SJSA1 (cell line): ENCODE measurements around the gene ZNF610. TPM values are rescaled to one million over a fixed set of nuclear protein-coding genes. Genes with fewer than 3 reads are reported as not detected.

Source experiments
- DNase-seq, 2 experiments: peaks; one replicate each; pipeline ENCODE4 v3.0.0-alpha.2; 2015 to 2020; ENCODE audit warnings: low spot score in 2 of 2, low read depth in 1 of 2
- H3K27ac ChIP-seq: fragments of 250-450 bp; sonication (Bioruptor Pico); 2 replicates; pipeline ENCODE4 v1.5.1; 2020; ENCODE audit warnings: mild to moderate bottlenecking, moderate library complexity
- H3K27me3 ChIP-seq: fragments of 250-450 bp; sonication (Bioruptor Pico); replicated peaks from 2 replicates; pipeline ENCODE4 v1.5.1; 2020; ENCODE audit warnings: mild to moderate bottlenecking, moderate library complexity
- H3K36me3 ChIP-seq: fragments of 250-450 bp; sonication (Bioruptor Pico); 2 replicates; pipeline ENCODE4 v1.5.1; 2020; ENCODE audit warnings: mild to moderate bottlenecking
- H3K4me1 ChIP-seq: fragments of 250-450 bp; sonication (Bioruptor Pico); replicated peaks from 2 replicates; pipeline ENCODE4 v1.6.1; 2021; ENCODE audit warnings: mild to moderate bottlenecking
- H3K4me3 ChIP-seq: fragments of 250-450 bp; sonication (Bioruptor Pico); 2 replicates; pipeline ENCODE4 v1.5.1; 2020; ENCODE audit warnings: mild to moderate bottlenecking
- H3K9me3 ChIP-seq: fragments of 250-450 bp; sonication (Bioruptor Pico); replicated peaks from 2 replicates; pipeline ENCODE4 v1.5.1; 2020; ENCODE audit warnings: mild to moderate bottlenecking
- total RNA-seq: library from RNA; depleted of rRNA; stranded (reverse); fragments of >200 nt; shearing (Covaris generic); gene quantifications from 2 replicates; pipeline ENCODE4 v1.2.3, GENCODE V29; 2014

Gene ZNF610
- total RNA-seq, 1 experiment from 2014 or later = 2.5 TPM

- Histone ChIP-seq H3K27me3 (no peaks in the 10 kb centered on the region), H3K4me3 (no peak overlapping the region), H3K27ac (no peak overlapping the region), H3K9me3 (no peaks in the 10 kb centered on the region), H3K36me3 (no peaks in the 10 kb centered on the region), H3K4me1 (no peaks in the 10 kb centered on the region)
- no peak for DNase-seq
Measured at GRCh38 chr19:52343548-52343947, 7.5 kb downstream of the ZNF610 start.

GRCh38 chr19:52345162-52345561, 9.1 kb downstream of the ZNF610 start:
- H3K4me3 ChIP-seq = no peak overlapping the region
- H3K9me3 ChIP-seq = no peaks in the 10 kb centered on the region; the same call in 1 of the 2 replicates
- no peak for DNase-seq
- H3K27ac ChIP-seq = no peak overlapping the region
- no peaks in the 10 kb centered on the region for H3K4me1 ChIP-seq
- no peaks in the 10 kb centered on the region for H3K27me3 ChIP-seq
- H3K36me3 ChIP-seq = no peaks in the 10 kb centered on the region

GRCh38 chr19:52351512-52351911, 15.5 kb downstream of the ZNF610 start:
- Histone ChIP-seq H3K36me3 (no peaks in the 10 kb centered on the region), H3K27ac (no peak overlapping the region), H3K9me3 (peaks cover 3% of the 10 kb centered on the region; the same call in 1 of the 2 replicates), H3K4me1 (no peaks in the 10 kb centered on the region), H3K27me3 (no peaks in the 10 kb centered on the region), H3K4me3 (no peak overlapping the region)
- no peak for DNase-seq

GRCh38 chr19:52366414-52366824, 30.4 kb downstream of the ZNF610 start:
- Histone ChIP-seq H3K36me3 (no peaks in the 10 kb centered on the region), H3K4me3 (no peak overlapping the region), H3K4me1 (no peaks in the 10 kb centered on the region), H3K9me3 (peaks cover 20% of the 10 kb centered on the region), H3K27me3 (no peaks in the 10 kb centered on the region), H3K27ac (no peak overlapping the region)
- no peak for DNase-seq

GRCh38 chr19:52369559-52370340, 33.7 kb downstream of the ZNF610 start, which contains the start of gene ZNF880:
Gene ZNF880, plus strand, starts transcription at chr19:52369923. Its CDS starts 43 bp downstream, at chr19:52369966.
- peaks cover 20% of the 10 kb centered on the region; the same call in 1 of the 2 replicates for H3K9me3 ChIP-seq
- H3K4me1 ChIP-seq = no peaks in the 10 kb centered on the region
- H3K27ac ChIP-seq = peak within 1 kb of the TSS; percentile 87
- peak; percentile 68 to 79 for DNase-seq
- H3K27me3 ChIP-seq = no peaks in the 10 kb centered on the region
- H3K4me3 ChIP-seq = peak within 1 kb of the TSS; percentile 44
- no peaks in the 10 kb centered on the region for H3K36me3 ChIP-seq

- peak overlapping the region; percentile 44 for H3K4me3 ChIP-seq
- no peaks in the 10 kb centered on the region for H3K36me3 ChIP-seq
- no peaks in the 10 kb centered on the region for H3K4me1 ChIP-seq
- H3K9me3 ChIP-seq = peaks cover 18% of the 10 kb centered on the region; the same call in 1 of the 2 replicates
- no peak for DNase-seq
- peak overlapping the region; percentile 87 for H3K27ac ChIP-seq
- H3K27me3 ChIP-seq = no peaks in the 10 kb centered on the region
Measured at GRCh38 chr19:52370341-52370710, 34.3 kb downstream of the ZNF610 start.

GRCh38 chr19:52391135-52391534, 55.1 kb downstream of the ZNF610 start:
- peaks cover 12% of the 10 kb centered on the region; the same call in 1 of the 2 replicates for H3K9me3 ChIP-seq
- H3K4me1 ChIP-seq = no peaks in the 10 kb centered on the region
- H3K36me3 ChIP-seq = peaks cover 14% of the 10 kb centered on the region
- no peaks in the 10 kb centered on the region for H3K27me3 ChIP-seq
- no peak overlapping the region for H3K27ac ChIP-seq
- no peak overlapping the region for H3K4me3 ChIP-seq
- DNase-seq = no peak

GRCh38 chr19:52397310-52398080, 61.5 kb downstream of the ZNF610 start, which contains the start of gene ZNF528:
Gene ZNF528, plus strand, starts transcription at chr19:52397849. Its CDS starts 4,165 bp downstream, at chr19:52402014.
- H3K9me3 ChIP-seq = peaks cover 4% of the 10 kb centered on the region; the same call in 1 of the 2 replicates
- peak; percentile 87 to 97 for DNase-seq
- H3K4me3 ChIP-seq = peak within 1 kb of the TSS; percentile 54
- H3K4me1 ChIP-seq = 0 out of 2 replicates have a peak, but pooled peaks cover 4% of the 10 kb centered on the region
- no peaks in the 10 kb centered on the region for H3K27me3 ChIP-seq
- H3K36me3 ChIP-seq = peaks cover 37% of the 10 kb centered on the region
- peak within 1 kb of the TSS; percentile 73 for H3K27ac ChIP-seq

- no peaks in the 10 kb centered on the region for H3K27me3 ChIP-seq
- peak overlapping the region; percentile 73 for H3K27ac ChIP-seq
- H3K9me3 ChIP-seq = peaks cover 4% of the 10 kb centered on the region; the same call in 1 of the 2 replicates
- peak in 1 of 2 experiments; percentile 43 for DNase-seq
- H3K4me3 ChIP-seq = peak overlapping the region; percentile 54
- H3K36me3 ChIP-seq = peaks cover 43% of the 10 kb centered on the region
- H3K4me1 ChIP-seq = 0 out of 2 replicates have a peak, but pooled peaks cover 4% of the 10 kb centered on the region
Measured at GRCh38 chr19:52398081-52398441, 62.0 kb downstream of the ZNF610 start.

GRCh38 chr19:52410276-52410675, 74.2 kb downstream of the ZNF610 start:
- H3K27me3 ChIP-seq = no peaks in the 10 kb centered on the region
- peaks cover 20% of the 10 kb centered on the region for H3K9me3 ChIP-seq
- DNase-seq = no peak
- no peak overlapping the region for H3K27ac ChIP-seq
- no peak overlapping the region for H3K4me3 ChIP-seq
- peaks cover 45% of the 10 kb centered on the region for H3K36me3 ChIP-seq
- no peaks in the 10 kb centered on the region for H3K4me1 ChIP-seq

GRCh38 chr19:52415711-52416110, 79.7 kb downstream of the ZNF610 start:
- H3K27ac ChIP-seq = no peak overlapping the region
- no peaks in the 10 kb centered on the region for H3K4me1 ChIP-seq
- DNase-seq = no peak
- H3K36me3 ChIP-seq = peaks cover 3% of the 10 kb centered on the region; the same call in 1 of the 2 replicates
- H3K9me3 ChIP-seq = peaks cover 38% of the 10 kb centered on the region
- H3K27me3 ChIP-seq = no peaks in the 10 kb centered on the region
- no peak overlapping the region for H3K4me3 ChIP-seq
